Upper lobe of right lung (tissue), 1 donor: ENCODE data around the gene FAM120AOS. TPM values are rescaled to one million over a fixed set of nuclear protein-coding genes. Genes with fewer than 3 reads are reported as not detected.

Experiments
- ATAC-seq: fragments of 200-7000 bp; cut with Tn5 transposase; one replicate; pipeline ENCODE4 v1.9.1; 2020; ENCODE audit warnings: mild to moderate bottlenecking, moderate library complexity
- DNase-seq: peaks from one replicate; pipeline ENCODE4 v3.0.0-alpha.2; 2020
- H3K27ac ChIP-seq: fragments of 200-600 bp; one replicate; pipeline ENCODE4 v1.8.0; 2022
- H3K27me3 ChIP-seq: fragments of 200-600 bp; one replicate; pipeline ENCODE4 v1.8.0; 2022; ENCODE audit warnings: mild to moderate bottlenecking
- H3K36me3 ChIP-seq: fragments of 200-600 bp; one replicate; pipeline ENCODE4 v1.8.0; 2022
- H3K4me1 ChIP-seq: fragments of 200-600 bp; one replicate; pipeline ENCODE4 v1.8.0; 2022
- H3K4me3 ChIP-seq: fragments of 200-600 bp; one replicate; pipeline ENCODE4 v1.8.0; 2022; ENCODE audit warnings: mild to moderate bottlenecking
- H3K9me3 ChIP-seq: fragments of 200-600 bp; one replicate; pipeline ENCODE4 v1.8.0; 2022
- intact Hi-C: fragments of 100-400 bp; cut with DNase I; formaldehyde crosslinking; loops from one replicate; pipeline ENCODE4 v1.11.0; 2022
- total RNA-seq: library from RNA; stranded (reverse); fragmentation: NEBNext Ultra II Directional; extraction: Animal tissue kit (Norgen Biotek cat#: 25700); gene quantifications from one replicate; pipeline ENCODE4 v1.2.1, GENCODE V29; 2021
- TF ChIP-seq, protein P1 (sequence below): fragments of 200-600 bp; IDR thresholded peaks from one replicate; pipeline ENCODE4 v1.8.0; 2022; ENCODE audit warnings: antibody characterized with exemption
- donor health status: DM: no; HTN: yes; CAD: no; lungs with severe emphysema.

Gene FAM120AOS
- total RNA-seq, 1 donor from 2014 or later: 46.0 TPM

DNA sequence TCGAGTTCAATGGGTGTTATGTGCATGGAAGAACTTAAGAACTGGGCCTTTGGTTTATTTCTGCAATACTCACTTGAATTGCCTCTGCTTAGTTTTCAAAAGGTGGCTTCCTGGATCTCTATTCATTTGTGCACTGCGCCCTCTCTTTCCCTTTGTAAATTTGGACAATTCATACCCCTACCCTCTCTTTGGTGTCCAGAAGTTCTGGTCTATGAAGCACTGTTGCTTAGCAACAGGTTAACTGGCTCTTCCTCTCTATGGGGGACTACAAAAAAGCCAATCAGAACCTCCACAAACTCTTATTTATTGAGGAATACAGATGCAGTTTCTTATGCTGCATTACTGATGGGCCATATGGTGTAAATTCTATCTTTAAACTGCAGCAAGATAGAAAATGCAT lies 15.4 kb downstream of the FAM120AOS start:
- no peak overlapping the region for H3K27ac ChIP-seq
- no peaks in the 10 kb centered on the region for H3K9me3 ChIP-seq
- TF ChIP-seq, protein P1, sequence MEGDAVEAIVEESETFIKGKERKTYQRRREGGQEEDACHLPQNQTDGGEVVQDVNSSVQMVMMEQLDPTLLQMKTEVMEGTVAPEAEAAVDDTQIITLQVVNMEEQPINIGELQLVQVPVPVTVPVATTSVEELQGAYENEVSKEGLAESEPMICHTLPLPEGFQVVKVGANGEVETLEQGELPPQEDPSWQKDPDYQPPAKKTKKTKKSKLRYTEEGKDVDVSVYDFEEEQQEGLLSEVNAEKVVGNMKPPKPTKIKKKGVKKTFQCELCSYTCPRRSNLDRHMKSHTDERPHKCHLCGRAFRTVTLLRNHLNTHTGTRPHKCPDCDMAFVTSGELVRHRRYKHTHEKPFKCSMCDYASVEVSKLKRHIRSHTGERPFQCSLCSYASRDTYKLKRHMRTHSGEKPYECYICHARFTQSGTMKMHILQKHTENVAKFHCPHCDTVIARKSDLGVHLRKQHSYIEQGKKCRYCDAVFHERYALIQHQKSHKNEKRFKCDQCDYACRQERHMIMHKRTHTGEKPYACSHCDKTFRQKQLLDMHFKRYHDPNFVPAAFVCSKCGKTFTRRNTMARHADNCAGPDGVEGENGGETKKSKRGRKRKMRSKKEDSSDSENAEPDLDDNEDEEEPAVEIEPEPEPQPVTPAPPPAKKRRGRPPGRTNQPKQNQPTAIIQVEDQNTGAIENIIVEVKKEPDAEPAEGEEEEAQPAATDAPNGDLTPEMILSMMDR: no peak
- no peaks in the 10 kb centered on the region for H3K4me1 ChIP-seq
- no peak for DNase-seq
- no peak overlapping the region for H3K4me3 ChIP-seq
- no peak for ATAC-seq
- H3K36me3 ChIP-seq: no peaks in the 10 kb centered on the region
- H3K27me3 ChIP-seq: no peaks in the 10 kb centered on the region
- intact Hi-C loops: no loop called here

DNA sequence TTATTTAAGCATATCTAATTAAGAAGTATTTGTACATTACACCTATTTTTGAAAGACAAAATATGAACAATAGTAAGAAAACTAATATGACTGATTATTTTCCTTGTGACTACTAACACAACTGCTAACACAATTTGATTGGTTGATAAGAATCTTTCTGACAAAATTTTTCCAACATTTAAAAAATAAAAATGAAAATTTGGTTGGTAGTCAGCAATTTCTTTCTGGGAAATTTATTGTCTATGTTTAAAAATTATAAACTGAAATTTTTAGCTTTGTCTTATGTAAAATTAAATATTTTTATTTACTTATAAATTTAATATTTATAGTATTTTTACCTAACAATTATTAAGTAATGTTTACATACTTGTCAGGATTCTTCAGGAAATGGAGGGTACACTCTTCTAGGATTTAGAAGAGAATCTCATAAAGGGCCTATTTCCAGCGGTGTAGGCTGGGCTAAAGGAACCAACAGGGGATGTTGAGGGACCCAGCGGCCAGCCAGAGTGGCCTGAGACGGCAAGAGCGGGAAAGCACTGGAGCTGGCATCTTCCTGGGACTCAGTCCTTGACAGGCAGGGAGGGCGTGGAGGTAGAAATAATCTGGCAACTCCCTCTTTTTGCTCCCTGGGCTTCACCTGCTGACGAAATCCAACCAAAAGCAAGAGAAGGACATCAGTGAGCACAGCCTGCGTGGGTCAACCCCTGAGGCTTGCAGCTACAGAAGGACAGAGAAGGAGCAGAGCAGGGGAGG lies 16.6 kb downstream of the FAM120AOS start:
- ATAC-seq (no peak), DNase-seq (no peak)
- H3K27ac ChIP-seq: no peak overlapping the region
- intact Hi-C loops: no loop called here
- TF ChIP-seq, protein P1: no peak
- no peaks in the 10 kb centered on the region for H3K36me3 ChIP-seq
- no peaks in the 10 kb centered on the region for H3K4me1 ChIP-seq
- no peak overlapping the region for H3K4me3 ChIP-seq
- H3K9me3 ChIP-seq: no peaks in the 10 kb centered on the region
- no peaks in the 10 kb centered on the region for H3K27me3 ChIP-seq

DNA sequence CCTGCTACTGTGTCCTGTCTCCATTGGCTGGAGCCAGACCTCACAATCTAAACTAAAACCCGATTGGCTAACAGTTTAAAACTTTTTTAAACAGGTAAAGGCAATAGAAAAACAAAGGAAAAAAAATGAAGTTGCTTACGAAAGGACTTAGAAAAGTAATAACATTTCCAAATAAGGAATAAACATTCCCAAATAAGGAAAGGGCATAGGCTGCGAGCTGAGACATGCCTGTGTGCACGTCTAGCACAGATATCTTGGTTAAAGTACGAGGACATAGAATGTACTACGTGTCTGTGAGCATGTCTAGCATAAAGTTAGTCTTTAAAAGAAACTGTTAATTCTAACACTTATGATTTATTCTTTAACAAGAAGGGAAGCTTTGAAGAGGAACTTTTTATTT lies 17.2 kb downstream of the FAM120AOS start:
- ATAC-seq (no peak), DNase-seq (no peak)
- H3K27me3 ChIP-seq: no peaks in the 10 kb centered on the region
- intact Hi-C loops: no loop called here
- no peak overlapping the region for H3K4me3 ChIP-seq
- H3K4me1 ChIP-seq: no peaks in the 10 kb centered on the region
- H3K9me3 ChIP-seq: no peaks in the 10 kb centered on the region
- no peaks in the 10 kb centered on the region for H3K36me3 ChIP-seq
- TF ChIP-seq, protein P1: no peak
- no peak overlapping the region for H3K27ac ChIP-seq

- no peak for ATAC-seq
- no peak overlapping the region for H3K4me3 ChIP-seq
- no peaks in the 10 kb centered on the region for H3K27me3 ChIP-seq
- no peak overlapping the region for H3K27ac ChIP-seq
- intact Hi-C loops: no loop called here
- TF ChIP-seq, protein P1: no peak
- H3K9me3 ChIP-seq: no peaks in the 10 kb centered on the region
- no peaks in the 10 kb centered on the region for H3K4me1 ChIP-seq
- no peak for DNase-seq
- H3K36me3 ChIP-seq: no peaks in the 10 kb centered on the region
These were observed 18.0 kb downstream of the FAM120AOS start for GRCh38 chr9:93435386-93435785.

DNA sequence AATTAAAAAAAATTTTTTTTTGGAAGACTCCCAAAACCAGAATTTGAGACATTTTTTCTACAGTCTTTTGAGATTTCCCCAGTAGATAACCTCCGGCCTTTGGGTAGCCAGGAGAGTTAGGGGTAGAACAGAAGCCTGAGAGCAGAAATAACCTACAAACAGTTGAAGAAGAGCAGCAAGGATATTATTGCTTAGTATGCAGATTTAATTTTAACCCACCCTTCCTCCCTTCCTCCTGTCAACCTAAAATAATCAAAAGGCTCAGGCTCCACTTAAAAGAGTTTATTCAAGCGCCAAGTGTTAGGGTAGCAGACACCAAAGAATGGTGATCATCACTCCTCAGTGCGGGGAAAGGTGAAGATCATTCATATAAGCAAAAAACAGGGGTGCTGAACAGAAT lies 19.3 kb downstream of the FAM120AOS start:
- ATAC-seq (no peak), DNase-seq (no peak)
- no peaks in the 10 kb centered on the region for H3K27me3 ChIP-seq
- H3K4me3 ChIP-seq: no peak overlapping the region
- no peaks in the 10 kb centered on the region for H3K36me3 ChIP-seq
- intact Hi-C loops: no loop called here
- TF ChIP-seq, protein P1: no peak
- no peak overlapping the region for H3K27ac ChIP-seq
- H3K9me3 ChIP-seq: no peaks in the 10 kb centered on the region
- no peaks in the 10 kb centered on the region for H3K4me1 ChIP-seq
